ENCODE results near the gene GRIA3.

DNA sequence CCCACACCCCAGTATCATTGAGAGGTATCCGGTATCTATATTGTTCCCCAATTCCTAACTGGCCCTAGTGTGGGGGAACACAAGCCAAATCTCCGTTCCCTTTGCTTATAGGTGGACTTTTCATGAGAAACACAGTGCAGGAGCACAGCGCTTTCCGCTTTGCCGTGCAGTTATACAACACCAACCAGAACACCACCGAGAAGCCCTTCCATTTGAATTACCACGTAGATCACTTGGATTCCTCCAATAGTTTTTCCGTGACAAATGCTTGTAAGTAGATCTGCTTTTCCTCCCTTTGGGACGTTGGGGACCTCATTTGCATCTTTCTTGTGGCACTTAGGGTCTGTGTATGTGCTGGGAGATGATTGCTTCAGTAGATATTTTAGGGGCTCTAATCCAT lies 1.6 kb downstream of the GRIA3 start:
- no peak for TF ChIP-seq EZH2 (IDR thresholded peaks at IDR 0.05; ENCODE audit: borderline replicate concordance, low read depth, low read length, poor library complexity, severe bottlenecking)
- no peak for TF ChIP-seq CTCF (conservative IDR thresholded peaks at IDR 0.05; ENCODE audit: low read depth, low read length)
